Endothelial cell of umbilical vein (primary cell): ENCODE data around the gene GJA9. TPM values are rescaled to one million over a fixed set of nuclear protein-coding genes. Genes with fewer than 3 reads are reported as not detected.

Source experiments
- BruUV-seq: library from RNA; stranded (reverse); fragments of 400-500 nt; replicated peaks from 2 replicates; lab custom pipeline; 2021; lab: Mats Ljungman, UMichigan
- CTCF ChIA-PET: fragments of 300-600, 350-600 bp; sonication (Branson Sonifier 250); formaldehyde crosslinking; loops from one replicate; lab custom pipeline; 2021; ENCODE audit warnings: antibody characterized with exemption, inconsistent platforms; lab: Charles Lee
- POLR2A ChIA-PET: fragments of 300-600, 350-600 bp; sonication (Branson Sonifier 250); formaldehyde crosslinking; loops from one replicate; lab custom pipeline; 2021; ENCODE audit warnings: antibody characterized with exemption, inconsistent platforms; lab: Charles Lee
- DNase-seq: peaks from one replicate; pipeline ENCODE4 v3.0.0-alpha.2; 2011; ENCODE audit warnings: low read depth, low spot score
- FAIRE-seq: peaks from 2 replicates; lab custom pipeline; 2011; peaks lifted over from hg19 to GRCh38; lab: Jason Lieb, UNC
- H2AFZ ChIP-seq: 2 replicates; pipeline ENCODE4 v1.6.0; 2012; ENCODE audit warnings: low read depth, low read length, control low read depth, inconsistent platforms
- H3K27ac ChIP-seq: 2 replicates; pipeline ENCODE4 v1.5.1; 2011; ENCODE audit warnings: low read depth, mild to moderate bottlenecking, control low read depth, low read length, moderate library complexity; ENCODE audit not compliant: insufficient read depth
- H3K27me3 ChIP-seq, 2 experiments: 2 replicates each; pipeline versions ENCODE4 v1.6.0 to v1.6.1; 2011; ENCODE audit warnings: low read length in 2 of 2, mixed read lengths in 1 of 2; ENCODE audit not compliant: control insufficient read depth in 2 of 2, insufficient read depth in 2 of 2
- H3K36me3 ChIP-seq, 2 experiments: 2 replicates in 1 of 2; 3 replicates in 1 of 2; pipeline ENCODE4 v1.5.1; 2011; ENCODE audit warnings: low read length in 2 of 2, mild to moderate bottlenecking in 1 of 2, moderate library complexity in 1 of 2; ENCODE audit not compliant: control insufficient read depth in 2 of 2, insufficient read depth in 2 of 2; ENCODE audit errors: extremely low read depth in 1 of 2
- H3K4me1 ChIP-seq: 3 replicates; pipeline ENCODE4 v1.5.1; 2011; ENCODE audit warnings: mild to moderate bottlenecking, low read length; ENCODE audit not compliant: control insufficient read depth, insufficient read depth; ENCODE audit errors: extremely low read depth
- H3K4me2 ChIP-seq: 2 replicates; pipeline ENCODE4 v1.6.1; 2011; ENCODE audit warnings: low read length, control low read depth, mixed read lengths; ENCODE audit not compliant: insufficient read depth
- H3K4me3 ChIP-seq, 3 experiments: fragments of 200-600 bp in 1 of 3; sonication (generic), shearing (Covaris generic) in 1 of 3; replicated peaks in 1 of 3; 2 replicates each; pipeline ENCODE4 v1.5.1; 2011 to 2016; ENCODE audit warnings: control low read depth in 3 of 3, low read length in 3 of 3, mild to moderate bottlenecking in 2 of 3, inconsistent platforms in 1 of 3, low read depth in 1 of 3, moderate library complexity in 1 of 3; ENCODE audit not compliant: insufficient read depth in 1 of 3
- H3K79me2 ChIP-seq: 2 replicates; pipeline ENCODE4 v1.6.0; 2012; ENCODE audit warnings: low read length, inconsistent platforms; ENCODE audit not compliant: control insufficient read depth, insufficient read depth
- H3K9ac ChIP-seq: replicated peaks from 2 replicates; pipeline ENCODE3; 2011; ENCODE audit warnings: low read length, control low read depth; ENCODE audit not compliant: insufficient read depth; ENCODE audit errors: extremely low read depth
- H3K9me1 ChIP-seq: replicated peaks from 3 replicates; pipeline ENCODE4 v1.6.0; 2011; ENCODE audit warnings: mild to moderate bottlenecking, low read length; ENCODE audit not compliant: control insufficient read depth, insufficient read depth; ENCODE audit errors: extremely low read depth
- H3K9me3 ChIP-seq: replicated peaks from 2 replicates; pipeline ENCODE4 v1.5.1; 2012; ENCODE audit warnings: low read length, inconsistent platforms; ENCODE audit not compliant: control insufficient read depth, insufficient read depth
- H4K20me1 ChIP-seq: replicated peaks from 2 replicates; pipeline ENCODE3; 2011; ENCODE audit warnings: mild to moderate bottlenecking, low read length; ENCODE audit not compliant: control insufficient read depth, insufficient read depth; ENCODE audit errors: extremely low read depth
- CTCF ChIP-seq, 2 donors: IDR thresholded peaks; 1 replicate in 1 of 2; 2 replicates in 1 of 2; pipeline ENCODE4 v1.5.1; 2011; ENCODE audit warnings: low read length in 2 of 2, mild to moderate bottlenecking in 2 of 2, moderate library complexity in 2 of 2, control low read depth in 1 of 2, inconsistent platforms in 1 of 2, low read depth in 1 of 2; ENCODE audit not compliant: insufficient read depth in 1 of 2; ENCODE audit errors: extremely low read depth in 1 of 2
- EZH2 ChIP-seq: IDR thresholded peaks from 2 replicates; pipeline ENCODE4 v1.6.1; 2012; ENCODE audit warnings: borderline replicate concordance, low read depth, mild to moderate bottlenecking, moderate library complexity, low read length, inconsistent platforms; ENCODE audit not compliant: severe bottlenecking
- FOS ChIP-seq: IDR thresholded peaks from 2 replicates; pipeline ENCODE4 v1.6.1; 2011; ENCODE audit warnings: mild to moderate bottlenecking, low read length, moderate library complexity, borderline replicate concordance; ENCODE audit not compliant: insufficient read depth
- GATA2 ChIP-seq: IDR thresholded peaks from 2 replicates; pipeline ENCODE4 v1.7.0; 2011; ENCODE audit warnings: low read depth, mild to moderate bottlenecking, moderate library complexity, mixed read lengths, low read length; ENCODE audit not compliant: insufficient read length, insufficient read depth
- JUN ChIP-seq: IDR thresholded peaks from 2 replicates; pipeline ENCODE4 v1.6.1; 2011; ENCODE audit warnings: borderline replicate concordance, low read depth; ENCODE audit not compliant: insufficient read length, insufficient read depth
- MAX ChIP-seq: IDR thresholded peaks from 2 replicates; pipeline ENCODE4 v1.6.1; 2011; ENCODE audit not compliant: insufficient read depth, insufficient read length
- MYC ChIP-seq: IDR thresholded peaks from one replicate; pipeline ENCODE4 v1.6.1; 2011; ENCODE audit warnings: mild to moderate bottlenecking, low read depth, low read length
- POLR2A ChIP-seq: IDR thresholded peaks from 2 replicates; pipeline ENCODE4 v1.6.1; 2012; ENCODE audit warnings: low read depth, mild to moderate bottlenecking, control low read depth, low read length
- POLR2AphosphoS5 ChIP-seq: IDR thresholded peaks from 2 replicates; pipeline ENCODE4 v1.6.1; 2012; ENCODE audit warnings: low read depth, mild to moderate bottlenecking, control low read depth, low read length, moderate library complexity; ENCODE audit not compliant: insufficient read depth
- dilution Hi-C: fragments of 300-500 bp; cut with MboI; formaldehyde crosslinking; loops from one replicate; pipeline ENCODE4 v1.15.0; 2019; ENCODE audit warnings: low sequenced_read_pairs; ENCODE audit not compliant: extremely low pct_ligation_motif_present
- intact Hi-C: fragments of 100-400 bp; cut with micrococcal nuclease; formaldehyde crosslinking; loops from one replicate; pipeline ENCODE4 v1.10.0; 2022
- polyA plus RNA-seq, 4 experiments: library from polyadenylated mRNA; depleted of rRNA in 3 of 4; stranded (reverse) in 3 of 4; unstranded in 1 of 4; fragments of >200 nt; gene quantifications; 2 replicates each; pipeline versions ENCODE4 v1.2.1 to v1.2.3, GENCODE V29; 2011 to 2012; ENCODE audit warnings: missing spikeins in 1 of 4
- total RNA-seq: library from RNA; stranded (reverse); gene quantifications from 2 replicates; pipeline ENCODE4 v1.2.3, GENCODE V29; 2021

GJA9 gene
- total and polyA plus RNA-seq, 2 donors (not counting 3 experiments of a cell fraction or from before 2014, with no cell fraction given): not detected

- FAIRE-seq (no peak), DNase-seq (no peak)
- H2AFZ ChIP-seq: no peak overlapping the region
- H3K27ac ChIP-seq: no peak overlapping the region
- no peaks in the 10 kb centered on the region for H3K27me3 ChIP-seq
- BruUV-seq: no TSS peak
- no peaks in the 10 kb centered on the region for H3K4me1 ChIP-seq
- H3K79me2 ChIP-seq: no peaks in the 10 kb centered on the region
- ChIA-PET POLR2A (no interaction called here), CTCF (interaction anchor here (0.8 kb wide), 1 partner anchor 27 kb away, joined by 6 read pairs; the partner anchor contains the start of gene GJA9)
- intact Hi-C loops: no loop called here
- TF ChIP-seq CTCF (IDR thresholded peaks at IDR 0.05; ENCODE audit: extremely low read depth in 1 of 2, insufficient read depth in 1 of 2, low read depth in 1 of 2, low read length in 2 of 2) (no peak), MAX (no peak), JUN (no peak), GATA2 (no peak), EZH2 (no peak), POLR2A (no peak), POLR2AphosphoS5 (no peak), MYC (no peak), FOS (no peak)
- dilution Hi-C loops: no loop called here
- no peaks in the 10 kb centered on the region for H3K9me3 ChIP-seq
- H4K20me1 ChIP-seq: no peaks in the 10 kb centered on the region
- no peak overlapping the region for H3K4me3 ChIP-seq
- no peak overlapping the region for H3K9ac ChIP-seq
- H3K9me1 ChIP-seq: no peaks in the 10 kb centered on the region
- H3K36me3 ChIP-seq: no peaks in the 10 kb centered on the region
- no peak overlapping the region for H3K4me2 ChIP-seq
These were observed 27.4 kb upstream of the GJA9 start for GRCh38 chr1:38908821-38909220.
